Esophagus mucosa (tissue), 1 donor: ENCODE measurements around the gene PSMD9. TPM values are rescaled to one million over a fixed set of nuclear protein-coding genes. Genes with fewer than 3 reads are reported as not detected.
A peak's percentile ranks its signal among the peaks of the same experiment; 100 is the strongest.
"Not testable (repeated sequence)": the region's sequence is repeated elsewhere in the genome, so short reads cannot be mapped to it uniquely, and the experiment has no call there.

ENCODE experiments used
- ATAC-seq: fragments of 200-7000 bp; cut with Tn5 transposase; one replicate; pipeline ENCODE4 v1.9.1; 2020
- total RNA-seq: library from RNA; stranded (reverse); gene quantifications from one replicate; pipeline ENCODE4 v1.2.4, GENCODE V29; 2023
- donor health status: DM: yes; HTN: yes; CAD: no.

PSMD9 gene, protein sequence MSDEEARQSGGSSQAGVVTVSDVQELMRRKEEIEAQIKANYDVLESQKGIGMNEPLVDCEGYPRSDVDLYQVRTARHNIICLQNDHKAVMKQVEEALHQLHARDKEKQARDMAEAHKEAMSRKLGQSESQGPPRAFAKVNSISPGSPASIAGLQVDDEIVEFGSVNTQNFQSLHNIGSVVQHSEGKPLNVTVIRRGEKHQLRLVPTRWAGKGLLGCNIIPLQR
- total RNA-seq: 48.7 TPM

DNA sequence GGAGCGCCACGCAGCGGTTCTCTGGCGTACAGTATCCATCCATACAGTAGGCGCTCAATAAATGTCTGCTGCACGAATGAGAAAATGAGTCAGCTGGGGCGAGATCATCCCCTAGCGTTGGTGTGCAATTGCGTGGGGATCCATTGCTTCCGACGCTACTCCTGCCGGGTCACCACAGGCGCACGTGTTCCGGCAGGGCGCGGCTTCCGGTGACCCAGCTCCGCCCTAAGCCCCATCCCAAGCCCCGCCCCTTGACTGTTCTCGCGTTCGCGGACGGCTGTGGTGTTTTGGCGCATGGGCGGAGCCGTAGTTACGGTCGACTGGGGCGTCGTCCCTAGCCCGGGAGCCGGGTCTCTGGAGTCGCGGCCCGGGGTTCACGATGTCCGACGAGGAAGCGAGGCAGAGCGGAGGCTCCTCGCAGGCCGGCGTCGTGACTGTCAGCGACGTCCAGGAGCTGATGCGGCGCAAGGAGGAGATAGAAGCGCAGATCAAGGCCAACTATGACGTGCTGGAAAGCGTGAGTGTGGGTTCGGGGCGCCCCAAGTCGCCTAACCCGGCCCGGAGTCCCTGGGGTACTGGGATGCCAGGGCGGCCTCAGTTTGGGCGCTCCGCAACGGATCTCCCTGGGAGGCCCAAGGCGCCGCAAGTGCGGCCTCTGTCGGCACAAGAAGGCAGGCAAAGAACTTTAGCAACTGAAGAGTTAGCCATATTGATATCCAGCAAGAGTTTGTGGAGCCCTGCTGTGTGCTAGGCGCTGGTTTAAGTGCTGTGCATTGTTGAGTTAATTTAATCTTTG, at the start of gene PSMD9:
Gene PSMD9, plus strand, starts transcription at position 313 of the 796 bp plus-strand sequence. Its CDS starts 67 bp downstream, at position 380.
- peak; percentile 99 for ATAC-seq

DNA sequence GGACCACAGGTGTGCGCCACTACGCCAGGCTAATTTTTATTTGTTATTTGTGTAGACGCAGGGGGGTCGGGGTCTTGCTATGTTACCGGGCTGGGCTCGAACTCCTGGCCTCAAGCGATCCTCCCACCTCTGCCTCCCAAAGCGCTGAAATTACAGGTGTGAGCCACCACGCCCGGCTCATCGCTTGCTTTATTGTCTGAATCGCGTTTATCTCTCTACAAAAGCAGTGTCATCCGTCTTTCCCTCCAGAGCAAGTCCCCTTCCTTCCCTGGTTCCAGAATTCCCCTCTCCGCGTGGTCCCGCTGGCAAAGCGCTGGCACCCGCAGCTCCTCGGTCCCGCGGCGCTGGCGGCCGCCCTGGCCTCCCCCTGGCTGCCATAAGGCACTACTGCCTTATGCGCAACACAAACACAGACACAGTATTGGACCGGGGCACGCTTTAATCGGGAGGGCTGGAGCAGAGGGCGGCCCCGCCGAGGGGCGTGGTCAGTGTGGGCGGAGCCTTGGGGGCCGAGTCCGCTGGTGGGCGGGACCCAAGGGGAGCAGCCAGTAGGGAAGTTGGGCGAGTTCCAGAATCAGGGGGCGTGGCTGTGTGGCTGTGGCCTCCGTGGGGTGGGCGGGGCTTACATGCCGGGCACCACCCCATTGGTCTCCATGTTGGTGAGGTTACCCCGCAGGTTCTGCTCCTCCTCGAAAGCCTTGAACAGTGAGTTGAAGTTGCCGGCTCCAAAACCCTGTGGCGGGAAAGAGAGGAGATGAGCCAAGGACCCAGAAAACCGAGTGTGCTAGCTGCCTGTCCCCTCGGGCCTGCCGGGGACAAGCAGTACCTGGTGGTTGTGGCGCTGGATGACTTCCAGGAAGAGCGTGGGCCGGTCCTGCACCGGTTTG, 49.2 kb upstream of the PSMD9 start:
- ATAC-seq: peak; percentile 99

DNA sequence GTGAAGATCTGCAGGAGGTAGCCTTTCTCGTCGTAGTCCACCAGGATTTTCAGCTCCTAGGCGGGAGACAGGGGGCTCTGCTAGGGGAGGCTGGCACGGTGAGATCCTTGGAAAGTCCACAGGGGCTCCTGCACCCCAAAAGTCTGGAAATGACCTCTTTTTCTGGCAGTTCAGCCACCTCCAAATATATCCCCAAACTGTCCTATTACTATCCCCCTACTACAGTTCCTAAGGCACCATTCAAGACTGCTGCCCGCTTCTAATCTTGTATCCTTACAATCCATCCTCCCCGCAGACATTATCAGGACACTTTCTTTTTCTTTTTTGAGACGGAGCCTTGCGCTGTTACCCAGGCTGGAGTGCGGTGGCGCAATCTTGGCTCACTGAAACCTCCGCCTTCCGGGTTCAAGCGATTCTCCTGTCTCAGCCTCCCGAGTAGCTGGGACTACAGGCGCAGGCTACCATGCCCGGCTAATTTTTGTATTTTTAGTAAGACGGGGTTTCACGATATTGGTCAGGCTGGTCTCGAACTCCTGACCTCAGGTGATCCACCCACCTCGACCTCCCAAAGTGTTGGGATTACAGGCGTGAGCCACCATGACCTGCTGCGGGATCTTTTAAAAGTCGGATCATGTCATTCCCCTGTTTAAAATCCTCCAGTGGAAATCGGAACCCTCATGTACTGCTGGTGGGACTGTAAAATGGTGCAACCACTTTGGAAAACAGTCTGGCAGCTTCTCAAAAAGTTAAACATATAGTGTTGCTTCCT, 48.4 kb upstream of the PSMD9 start:
- no peak for ATAC-seq

DNA sequence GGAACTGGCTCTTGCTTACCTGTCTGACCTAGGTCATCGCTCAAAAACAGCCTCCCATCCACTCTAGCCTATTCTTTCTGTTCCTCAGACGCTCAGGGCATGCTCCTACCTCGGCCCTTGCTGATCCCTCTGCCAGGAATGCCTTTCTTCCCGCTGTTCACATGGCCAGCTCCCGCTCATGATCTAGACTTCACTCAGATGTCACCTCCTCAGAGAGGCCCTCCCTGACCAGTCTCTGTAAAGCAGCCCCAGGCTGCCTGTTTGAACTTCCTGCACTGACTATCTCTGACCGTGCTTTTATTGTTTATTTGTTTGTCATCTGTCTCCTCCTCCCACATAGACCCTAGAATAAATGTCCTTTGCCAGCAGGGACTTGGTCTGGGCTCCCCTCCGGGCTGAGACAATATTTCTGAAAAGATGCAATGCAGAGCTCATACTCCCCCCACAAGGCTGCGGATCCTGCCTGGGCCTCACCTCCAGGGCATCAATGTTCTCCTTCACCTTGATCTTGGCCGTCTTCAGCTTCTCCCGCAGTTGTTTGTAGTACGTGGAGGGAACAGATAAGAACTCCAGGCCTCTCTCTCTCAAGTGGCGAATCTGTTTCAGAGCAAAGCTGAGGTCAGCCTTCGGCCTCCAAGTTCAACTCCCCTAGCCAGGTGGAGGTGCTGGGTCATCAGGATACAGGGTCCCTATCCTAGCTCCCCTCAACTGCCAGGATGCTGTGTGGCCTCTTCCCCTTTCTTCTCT, 45.2 kb upstream of the PSMD9 start:
- ATAC-seq: no peak

DNA sequence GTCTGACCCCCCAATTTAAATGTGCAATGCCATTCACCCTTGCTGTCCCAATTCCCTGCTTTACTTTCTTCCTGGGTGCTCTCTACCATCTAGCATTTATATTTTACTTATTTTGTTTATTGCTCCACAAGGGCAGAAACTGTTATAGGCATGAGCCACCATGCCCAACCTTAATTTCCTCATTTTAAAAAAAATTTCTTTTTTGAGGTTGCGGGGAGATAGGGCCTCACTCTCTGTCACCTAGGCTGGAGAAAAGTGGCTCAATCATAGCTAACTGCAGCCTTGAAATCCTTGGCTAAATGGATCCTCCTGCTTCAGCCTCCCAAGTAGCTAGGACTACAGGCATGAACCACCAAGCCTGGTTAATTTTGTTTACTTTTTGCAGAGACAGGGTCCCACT, 42.9 kb upstream of the PSMD9 start:
- no peak for ATAC-seq

DNA sequence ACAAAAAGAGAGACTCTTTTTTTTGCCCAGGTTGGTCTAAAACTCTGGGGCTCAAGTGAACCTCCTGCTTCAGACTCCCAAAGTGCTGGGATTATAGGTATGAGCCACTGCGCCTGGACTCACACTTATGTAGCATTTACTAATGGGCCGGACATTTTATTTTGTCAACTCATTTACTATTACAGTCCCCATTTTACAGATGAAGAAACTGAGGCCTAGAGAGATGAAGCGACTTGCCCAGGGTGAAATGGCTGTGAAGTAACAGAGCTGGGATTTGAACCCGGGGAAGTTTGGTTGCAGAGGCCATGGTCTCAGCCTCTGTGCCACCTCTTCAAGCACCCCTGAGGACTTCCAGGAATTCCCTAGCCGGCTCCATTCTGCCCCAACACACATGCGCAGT, 39.4 kb upstream of the PSMD9 start:
- ATAC-seq: no peak

DNA sequence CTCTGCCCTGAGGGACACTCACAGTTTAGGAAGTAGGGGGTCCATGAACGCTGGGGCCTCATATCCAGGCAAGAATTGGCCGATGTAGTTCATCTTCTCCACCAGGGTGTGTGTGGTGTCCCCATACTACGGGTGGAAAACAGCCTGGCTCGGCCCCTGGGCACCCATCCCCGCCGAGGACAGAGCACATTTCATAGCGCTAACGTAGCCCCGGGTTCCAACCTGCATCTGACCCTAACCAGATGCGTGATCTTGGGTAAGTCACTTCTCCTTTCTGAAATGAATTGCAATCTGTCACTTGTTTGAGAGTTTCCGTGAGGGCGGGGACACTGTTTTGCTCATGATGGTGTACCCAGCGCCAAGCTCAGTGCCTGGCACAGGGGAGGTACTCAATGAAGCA, 38.9 kb upstream of the PSMD9 start:
- no peak for ATAC-seq

DNA sequence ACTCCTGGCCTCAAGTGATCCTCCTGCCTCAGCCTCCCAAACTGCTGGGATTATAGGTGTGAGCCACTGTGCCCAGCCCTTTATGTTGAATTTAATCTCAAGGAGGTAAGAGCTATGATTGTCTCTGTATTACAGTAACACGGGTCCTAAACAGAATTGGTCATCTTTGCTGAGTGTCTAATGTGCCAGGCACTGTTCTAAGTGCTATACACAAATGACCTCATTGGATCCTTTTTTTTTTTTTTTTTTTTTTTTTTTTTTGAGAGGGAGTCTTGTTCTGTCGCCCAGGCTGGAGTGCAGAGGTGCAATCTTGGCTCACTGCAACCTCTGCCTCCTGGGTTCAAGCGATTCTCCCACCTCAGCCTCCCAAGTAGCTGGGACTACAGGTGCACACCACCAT, 36.2 kb upstream of the PSMD9 start:
- not testable (repeated sequence) for ATAC-seq

DNA sequence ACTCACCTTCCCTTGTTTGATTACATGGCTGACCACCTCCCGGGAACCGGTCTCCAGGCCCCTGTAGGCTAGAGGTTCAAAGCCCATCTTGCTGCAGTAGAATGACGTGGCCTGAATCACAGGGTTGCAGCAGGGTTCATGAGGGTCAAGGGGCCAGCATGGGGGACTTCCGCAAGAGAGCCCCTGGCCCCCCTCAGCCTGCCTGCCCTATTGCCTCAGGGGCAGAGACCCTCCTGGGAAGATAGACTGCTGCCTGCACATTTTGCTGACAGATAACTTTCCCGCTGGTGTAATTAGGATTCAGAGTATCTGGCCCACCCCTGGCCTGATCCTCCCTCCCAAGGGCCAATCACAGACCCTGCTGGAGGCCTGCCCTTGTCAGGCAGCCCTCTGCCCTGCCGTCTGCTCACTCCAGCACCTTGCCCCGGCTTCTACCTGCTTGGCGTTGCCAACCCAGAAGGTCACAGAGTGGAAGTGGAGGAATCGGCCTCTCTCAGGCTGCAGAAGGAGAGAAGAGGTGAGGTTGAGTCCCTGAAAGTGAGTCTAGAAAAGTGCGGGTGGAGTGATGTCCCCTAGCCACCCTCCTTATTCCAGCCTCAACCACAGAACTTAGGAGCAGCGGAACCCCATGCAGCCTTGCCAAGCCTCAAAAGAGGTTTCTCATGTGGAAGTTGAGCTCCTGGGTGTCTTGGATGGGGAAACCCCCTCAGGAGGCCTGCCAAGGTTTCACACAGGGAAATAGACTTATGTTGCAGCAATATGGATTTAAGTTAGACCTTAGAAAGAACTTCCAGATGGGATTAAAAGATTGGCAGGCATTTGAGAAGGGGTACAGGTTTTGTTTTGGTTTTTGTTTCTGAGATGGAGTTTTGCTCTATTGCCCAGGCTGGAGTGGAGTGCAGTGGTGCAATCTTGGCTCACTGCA, 31.0 kb upstream of the PSMD9 start:
- ATAC-seq: no peak

DNA sequence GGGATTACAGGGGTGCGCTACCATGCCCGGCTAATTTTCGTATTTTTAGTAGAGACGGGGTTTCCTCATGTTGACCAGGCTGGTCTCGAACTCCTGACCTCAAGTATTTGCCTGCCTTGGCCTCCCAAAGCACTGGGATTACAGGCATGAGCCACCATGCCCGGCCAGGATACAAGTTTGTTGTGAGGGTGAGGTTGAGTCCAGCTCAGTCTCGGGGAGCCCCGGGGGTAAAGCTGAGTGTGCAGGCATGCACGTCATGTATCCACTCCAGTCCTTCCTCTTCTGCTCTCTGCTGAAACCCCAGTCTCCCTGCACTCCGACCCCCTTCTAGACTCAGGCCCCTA, 30.3 kb upstream of the PSMD9 start:
- no peak for ATAC-seq

DNA sequence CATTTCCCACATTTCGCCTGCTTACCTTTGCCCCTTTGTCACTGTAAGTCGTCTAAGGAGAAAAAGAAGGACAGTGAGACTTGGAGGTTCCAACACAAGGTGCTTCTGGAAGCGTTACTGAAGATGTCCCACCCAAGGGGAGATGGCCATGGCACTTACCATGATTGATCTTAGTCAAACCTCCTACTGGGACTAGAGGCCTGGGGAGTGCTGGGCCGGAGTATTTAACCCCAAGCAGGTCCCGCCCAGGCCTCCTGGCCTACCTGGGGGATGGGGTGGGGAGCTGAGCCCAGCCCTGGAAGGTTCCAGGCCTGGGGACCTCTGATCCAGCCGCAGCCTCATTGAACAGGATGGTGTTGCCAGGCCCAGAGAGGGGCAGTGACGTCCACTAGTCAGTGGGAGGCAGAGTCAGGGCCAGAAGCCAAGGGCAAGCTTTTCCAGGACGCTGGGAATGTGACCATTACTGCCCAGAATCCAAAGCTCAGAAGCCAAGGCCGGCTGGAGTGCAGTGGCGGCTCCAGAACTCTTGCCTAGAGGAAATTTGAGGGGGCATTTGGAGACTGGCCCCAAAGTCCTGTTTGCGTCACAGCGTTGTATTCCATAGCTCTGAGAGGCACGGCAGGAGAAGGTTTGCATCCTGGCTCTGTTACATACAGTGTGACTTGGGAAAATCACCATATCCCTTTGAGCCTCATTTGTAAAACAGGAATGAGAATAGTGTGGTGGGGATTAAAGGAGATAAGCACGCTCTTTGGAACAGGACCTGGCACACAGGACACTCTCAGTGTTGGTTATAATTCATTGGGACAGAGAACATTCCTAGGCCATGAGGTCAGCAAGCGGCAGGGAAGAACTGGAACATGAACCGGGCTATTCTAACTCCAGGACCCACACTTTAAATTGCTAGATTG, 29.7 kb upstream of the PSMD9 start, which contains the start of gene HPD:
Gene HPD, minus strand, starts transcription at position 198 of the 911 bp plus-strand sequence. Its CDS starts 36 bp downstream, at position 162.
- ATAC-seq: no peak

DNA sequence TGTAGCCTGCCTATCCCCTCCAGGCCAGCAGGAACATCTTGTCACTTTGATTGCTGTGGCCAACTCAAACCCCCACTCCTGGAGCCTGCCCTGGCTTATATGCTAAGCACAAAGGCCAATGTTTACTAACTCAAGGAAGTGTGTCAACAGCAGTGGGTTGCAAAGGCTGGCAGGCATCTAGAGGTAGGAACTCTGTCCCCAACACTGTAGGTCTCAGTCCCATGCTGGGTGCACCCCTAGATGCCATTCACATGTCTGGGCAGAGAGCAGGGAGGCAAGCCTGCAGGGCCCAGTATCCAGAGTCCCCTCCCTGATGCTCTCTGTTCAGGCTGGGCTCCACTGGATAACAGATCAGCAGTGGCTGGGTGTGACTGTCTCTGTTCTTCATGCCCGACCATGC, 28.3 kb upstream of the PSMD9 start:
- ATAC-seq: no peak

DNA sequence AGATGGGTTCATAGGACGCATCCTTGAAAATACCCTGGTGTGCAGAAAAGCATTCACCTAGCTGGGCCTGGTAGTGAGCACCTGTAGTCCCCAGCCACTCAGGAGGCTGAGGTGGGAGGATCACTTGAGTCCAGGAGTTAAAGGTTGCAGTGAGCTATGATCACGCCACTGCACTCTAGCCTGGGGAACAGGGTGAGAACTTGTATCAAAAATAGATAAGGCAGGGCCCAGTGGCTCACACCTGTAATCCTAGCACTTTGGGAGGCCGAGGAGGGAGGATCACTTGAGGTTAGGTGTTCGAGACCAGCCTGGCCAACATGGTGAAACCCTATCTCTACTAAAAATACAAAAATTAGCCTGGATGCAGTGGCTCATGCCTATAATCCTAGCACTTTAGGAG, 27.9 kb upstream of the PSMD9 start:
- not testable (repeated sequence) for ATAC-seq

DNA sequence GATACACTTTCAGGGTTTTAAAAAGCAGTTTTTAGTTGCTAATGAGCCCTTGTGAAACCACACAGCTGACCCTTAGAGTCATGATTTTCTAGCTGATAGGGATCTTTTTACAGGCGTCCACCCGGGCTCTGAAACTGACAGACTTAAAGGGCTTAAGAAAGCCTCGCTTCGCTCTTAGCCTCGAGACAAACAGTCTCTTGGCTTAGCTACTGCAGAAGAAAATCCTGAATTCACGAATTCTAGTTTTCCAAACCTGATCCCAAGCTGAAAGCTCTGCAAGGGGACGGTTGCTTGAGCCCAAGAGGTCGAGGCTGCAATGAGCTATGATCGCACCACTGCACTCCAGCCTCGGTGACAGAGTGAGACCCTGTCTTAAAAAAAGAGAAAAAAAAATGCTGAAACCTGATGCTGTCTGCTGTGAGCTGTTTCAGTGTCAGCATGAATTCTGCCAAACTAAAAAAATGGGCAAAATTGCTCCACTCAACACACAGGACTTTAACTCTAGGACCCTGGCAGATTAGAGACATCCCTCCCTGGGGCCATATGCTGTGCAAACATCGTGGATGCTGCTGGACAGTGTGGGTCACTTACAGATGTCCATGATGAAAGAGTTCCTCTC, 26.8 kb upstream of the PSMD9 start:
- no peak for ATAC-seq

DNA sequence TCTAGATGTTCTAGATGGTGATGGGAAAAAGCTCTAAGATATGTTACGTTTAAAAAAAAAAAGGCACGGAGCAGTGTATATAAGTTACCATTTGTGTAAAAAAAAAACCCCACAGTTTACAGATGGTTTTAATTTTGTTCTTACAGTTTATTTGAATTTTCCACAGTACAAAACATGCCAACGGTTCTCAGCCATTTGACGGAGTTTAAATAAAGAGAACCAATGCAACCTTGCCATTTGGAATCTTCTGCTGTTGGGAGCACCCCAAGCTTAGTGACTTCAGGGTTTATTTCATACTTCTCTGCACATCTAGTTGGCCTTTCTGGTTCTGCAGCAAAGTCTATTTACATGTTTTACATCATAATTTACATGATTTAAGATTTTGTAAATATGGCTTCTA, 22.3 kb upstream of the PSMD9 start:
- no peak for ATAC-seq

DNA sequence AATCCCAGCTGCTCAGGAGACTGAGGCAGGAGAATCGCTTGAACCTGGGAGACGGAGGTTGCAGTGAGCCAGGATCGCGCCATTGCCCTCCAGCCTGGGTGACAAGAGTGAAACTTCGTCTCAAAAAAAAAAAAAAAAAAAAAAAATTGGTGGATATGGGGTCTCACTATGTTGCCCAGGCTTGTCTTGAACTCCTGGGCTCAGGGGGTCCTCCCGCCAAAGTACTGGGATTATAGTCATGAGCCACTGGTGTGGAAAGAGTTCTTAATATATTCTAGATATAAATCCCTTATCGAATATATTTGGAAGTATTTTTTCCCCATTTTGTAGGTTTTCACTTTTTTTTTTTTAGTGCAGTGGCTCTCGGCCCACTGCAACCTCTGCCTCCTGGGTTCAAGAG, 19.4 kb upstream of the PSMD9 start:
- not testable (repeated sequence) for ATAC-seq

DNA sequence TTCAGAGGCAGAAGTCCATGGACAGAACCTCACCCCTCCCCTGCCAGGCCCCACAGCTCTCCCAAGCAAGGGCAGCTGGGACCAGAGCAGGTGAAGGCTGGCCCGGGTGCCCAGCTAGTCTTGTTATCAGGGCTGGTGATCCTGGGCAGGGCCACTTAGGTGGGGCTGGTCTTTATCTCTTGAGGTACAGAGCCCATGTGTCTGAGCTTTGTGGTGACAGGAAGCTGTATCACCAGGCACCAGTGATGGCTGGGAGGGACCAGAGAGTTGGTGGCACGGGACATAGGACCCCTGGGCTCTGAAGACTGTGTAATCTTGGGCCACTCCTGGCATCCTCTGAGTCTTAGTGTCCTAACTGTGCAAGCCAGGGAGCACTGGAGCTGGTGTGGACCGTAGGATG, 17.1 kb upstream of the PSMD9 start:
- peak; percentile 25 for ATAC-seq

DNA sequence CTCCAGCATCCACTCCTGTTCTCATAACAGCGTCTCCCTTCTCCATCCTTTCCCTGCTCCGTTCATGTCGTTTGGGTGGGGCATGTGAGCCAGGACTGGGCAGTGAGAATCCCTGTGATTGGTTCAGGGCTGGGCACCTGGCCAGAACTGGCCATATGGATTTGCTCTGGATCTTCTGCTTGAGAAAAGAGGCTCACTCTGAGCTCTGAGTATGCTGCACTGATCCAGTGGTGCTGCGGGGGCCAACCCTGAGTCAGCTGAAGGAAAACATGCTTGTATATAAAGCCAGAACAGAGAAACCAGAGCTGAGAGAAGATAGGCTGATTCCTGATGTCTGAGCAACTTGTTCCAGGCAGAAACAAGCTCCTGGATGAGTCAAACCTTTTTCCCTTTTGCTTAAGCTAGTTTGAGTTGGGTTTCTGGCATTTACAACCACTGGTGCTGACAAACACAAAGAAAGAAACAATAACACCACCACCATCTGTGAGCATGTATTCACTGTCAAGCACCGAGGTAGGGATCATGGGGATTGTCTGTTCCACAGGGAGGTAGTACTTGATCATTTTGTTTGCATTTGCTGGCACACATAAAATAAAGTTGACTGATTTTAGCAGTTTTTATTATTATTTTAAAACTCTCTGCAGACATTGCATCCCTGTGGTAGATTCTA, 15.9 kb upstream of the PSMD9 start:
- peak; percentile 46 for ATAC-seq
